Endothelial cell (in vitro differentiated cells): Measurements from ENCODE around the gene GRM1. TPM values are rescaled to one million over a fixed set of nuclear protein-coding genes. Genes with fewer than 3 reads are reported as not detected.

Experiments used
- DNase-seq: peaks from one replicate; pipeline ENCODE4 v3.0.0; 2021; ENCODE audit warnings: low spot score
- H3K27ac Mint-ChIP-seq: one replicate; pipeline ENCODE4 v1.8.0; 2021; ENCODE audit warnings: mixed read lengths, inconsistent platforms; ENCODE audit not compliant: unreplicated experiment
- H3K27me3 Mint-ChIP-seq: one replicate; pipeline ENCODE4 v1.8.0; 2021; ENCODE audit warnings: mild to moderate bottlenecking, moderate library complexity, mixed read lengths, inconsistent platforms; ENCODE audit not compliant: unreplicated experiment
- H3K36me3 Mint-ChIP-seq: one replicate; pipeline ENCODE4 v1.8.0; 2021; ENCODE audit warnings: mild to moderate bottlenecking, low read depth, mixed read lengths, inconsistent platforms; ENCODE audit not compliant: unreplicated experiment
- H3K4me1 Mint-ChIP-seq: one replicate; pipeline ENCODE4 v1.8.0; 2021; ENCODE audit warnings: mild to moderate bottlenecking, mixed read lengths, inconsistent platforms; ENCODE audit not compliant: unreplicated experiment
- H3K4me3 Mint-ChIP-seq: one replicate; pipeline ENCODE4 v1.8.0; 2021; ENCODE audit warnings: mild to moderate bottlenecking, mixed read lengths, inconsistent platforms; ENCODE audit not compliant: unreplicated experiment
- H3K9me3 Mint-ChIP-seq: one replicate; pipeline ENCODE4 v1.8.0; 2021; ENCODE audit warnings: mixed read lengths, inconsistent platforms; ENCODE audit not compliant: unreplicated experiment
- CTCF ChIP-seq: fragments of 200-600 bp; sonication (generic); IDR thresholded peaks from one replicate; pipeline ENCODE4 v1.5.0; 2021; ENCODE audit warnings: antibody characterized with exemption; ENCODE audit not compliant: unreplicated experiment
- total RNA-seq: library from RNA; stranded (reverse); fragmentation: NEBNext Ultra II Directional; extraction: Animal tissue kit (Norgen Biotek cat#: 25700); gene quantifications from one replicate; pipeline ENCODE4 v1.2.1, GENCODE V29; 2021; ENCODE audit not compliant: unreplicated experiment

GRM1 gene
- total RNA-seq, 1 donor from 2014 or later, result 0.23 TPM

DNA sequence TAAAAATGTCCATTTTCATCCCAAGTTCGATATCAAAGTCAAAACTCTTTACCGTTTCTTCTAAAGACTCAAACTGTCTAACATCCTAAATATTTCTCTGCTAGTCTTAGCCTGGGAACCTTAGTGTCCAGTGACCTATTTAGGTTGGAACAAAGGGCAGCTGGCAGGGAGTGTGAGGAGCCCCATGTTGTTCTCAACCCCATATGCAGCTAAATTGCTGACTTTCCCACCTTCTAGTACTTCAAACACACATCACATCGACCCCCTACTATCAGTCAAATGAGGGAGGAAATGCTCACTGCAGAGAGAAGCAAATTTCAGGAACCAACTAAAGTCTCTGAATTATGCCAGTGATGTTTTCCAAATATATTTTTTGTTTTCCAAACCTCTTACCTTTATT, 322.2 kb downstream of the GRM1 start:
- H3K27ac Mint-ChIP-seq, result no peak overlapping the region
- H3K9me3 Mint-ChIP-seq, result no peaks in the 10 kb centered on the region

DNA sequence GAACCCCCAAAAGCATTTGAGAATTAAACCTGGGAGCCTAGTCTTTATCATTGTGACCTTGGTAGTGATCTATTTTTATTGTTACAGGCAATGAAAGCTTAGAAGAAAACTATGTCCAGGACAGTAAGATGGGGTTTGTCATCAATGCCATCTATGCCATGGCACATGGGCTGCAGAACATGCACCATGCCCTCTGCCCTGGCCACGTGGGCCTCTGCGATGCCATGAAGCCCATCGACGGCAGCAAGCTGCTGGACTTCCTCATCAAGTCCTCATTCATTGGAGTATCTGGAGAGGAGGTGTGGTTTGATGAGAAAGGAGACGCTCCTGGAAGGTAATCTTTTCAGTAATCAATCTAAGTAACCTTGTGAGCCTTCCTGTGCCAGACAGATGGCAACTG, 323.3 kb downstream of the GRM1 start:
- Mint-ChIP-seq H3K4me3 (no peak overlapping the region), H3K36me3 (no peaks in the 10 kb centered on the region), H3K4me1 (no peaks in the 10 kb centered on the region), H3K27ac (no peak overlapping the region), H3K27me3 (peaks cover 2% of the 10 kb centered on the region), H3K9me3 (no peaks in the 10 kb centered on the region)
- DNase-seq, result no peak
- TF ChIP-seq CTCF, result no peak

More for the DNA sequence above, 322.2 kb downstream of the GRM1 start:
- Mint-ChIP-seq H3K4me1 (no peaks in the 10 kb centered on the region), H3K36me3 (no peaks in the 10 kb centered on the region), H3K4me3 (no peak overlapping the region), H3K27me3 (peaks cover 2% of the 10 kb centered on the region)
- TF ChIP-seq CTCF, result no peak
- no peak for DNase-seq

GRCh38 chr6:146354451-146354850, 325.6 kb downstream of the GRM1 start:
- TF ChIP-seq CTCF, result no peak
- no peak for DNase-seq
- H3K4me1 Mint-ChIP-seq, result no peaks in the 10 kb centered on the region
- no peaks in the 10 kb centered on the region for H3K9me3 Mint-ChIP-seq
- H3K27me3 Mint-ChIP-seq, result no peaks in the 10 kb centered on the region
- no peak overlapping the region for H3K4me3 Mint-ChIP-seq
- no peaks in the 10 kb centered on the region for H3K36me3 Mint-ChIP-seq
- H3K27ac Mint-ChIP-seq, result no peak overlapping the region

- Mint-ChIP-seq H3K4me1 (peaks cover 2% of the 10 kb centered on the region), H3K27me3 (no peaks in the 10 kb centered on the region), H3K9me3 (no peaks in the 10 kb centered on the region), H3K36me3 (no peaks in the 10 kb centered on the region), H3K4me3 (no peak overlapping the region), H3K27ac (no peak overlapping the region)
- DNase-seq, result no peak
- no peak for TF ChIP-seq CTCF
Observed at GRCh38 chr6:146355521-146356100, 326.7 kb downstream of the GRM1 start.

DNA sequence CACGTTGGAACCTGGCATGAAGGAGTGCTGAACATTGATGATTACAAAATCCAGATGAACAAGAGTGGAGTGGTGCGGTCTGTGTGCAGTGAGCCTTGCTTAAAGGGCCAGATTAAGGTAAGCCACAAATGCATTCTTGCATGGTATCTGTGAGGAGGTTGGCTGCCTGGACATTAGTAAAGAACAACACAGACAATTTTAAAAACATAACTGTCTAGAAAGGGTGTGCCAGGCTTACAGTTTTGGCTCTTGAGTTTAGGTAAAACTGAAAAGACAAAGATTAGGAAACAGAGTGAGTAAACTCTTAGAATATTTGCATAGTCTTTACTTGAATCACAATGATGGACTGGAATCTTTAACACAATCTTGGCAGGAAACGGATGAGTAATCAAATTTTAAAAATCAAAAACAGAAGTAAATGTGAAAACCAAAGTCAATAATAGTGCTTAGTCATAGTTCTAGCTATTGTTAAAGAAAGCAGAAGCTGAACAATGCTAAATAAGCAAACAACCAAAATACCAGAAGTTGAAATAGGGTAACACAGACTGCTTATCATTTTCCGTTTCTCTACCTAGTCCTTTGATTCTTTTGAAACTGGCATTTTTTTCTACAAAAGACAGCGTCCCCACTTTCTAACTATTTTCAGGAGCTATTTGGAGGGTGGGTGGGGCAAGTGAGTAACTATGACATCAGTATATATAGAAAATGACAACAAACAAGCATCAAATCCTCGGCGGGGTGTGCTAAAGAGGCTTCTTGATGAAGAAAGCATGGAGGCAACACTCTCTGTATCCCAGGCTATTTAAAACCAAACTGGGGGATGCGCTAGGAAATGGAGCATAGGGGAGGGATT, 328.9 kb downstream of the GRM1 start:
- H3K4me1 Mint-ChIP-seq, result peaks cover 9% of the 10 kb centered on the region
- H3K4me3 Mint-ChIP-seq, result no peak overlapping the region
- no peaks in the 10 kb centered on the region for H3K9me3 Mint-ChIP-seq
- H3K27ac Mint-ChIP-seq, result no peak overlapping the region
- TF ChIP-seq CTCF, result no peak
- H3K27me3 Mint-ChIP-seq, result no peaks in the 10 kb centered on the region
- no peak for DNase-seq
- H3K36me3 Mint-ChIP-seq, result no peaks in the 10 kb centered on the region
